Fibroblast of gingiva (primary cell): ENCODE measurements around the gene TBX21.
A peak's percentile ranks its signal among the peaks of the same experiment; 100 is the strongest.

Experiments used
- DNase-seq: peaks from one replicate; pipeline ENCODE4 v3.0.0-alpha.2; 2011; ENCODE audit warnings: low read depth

TBX21 gene

DNA sequence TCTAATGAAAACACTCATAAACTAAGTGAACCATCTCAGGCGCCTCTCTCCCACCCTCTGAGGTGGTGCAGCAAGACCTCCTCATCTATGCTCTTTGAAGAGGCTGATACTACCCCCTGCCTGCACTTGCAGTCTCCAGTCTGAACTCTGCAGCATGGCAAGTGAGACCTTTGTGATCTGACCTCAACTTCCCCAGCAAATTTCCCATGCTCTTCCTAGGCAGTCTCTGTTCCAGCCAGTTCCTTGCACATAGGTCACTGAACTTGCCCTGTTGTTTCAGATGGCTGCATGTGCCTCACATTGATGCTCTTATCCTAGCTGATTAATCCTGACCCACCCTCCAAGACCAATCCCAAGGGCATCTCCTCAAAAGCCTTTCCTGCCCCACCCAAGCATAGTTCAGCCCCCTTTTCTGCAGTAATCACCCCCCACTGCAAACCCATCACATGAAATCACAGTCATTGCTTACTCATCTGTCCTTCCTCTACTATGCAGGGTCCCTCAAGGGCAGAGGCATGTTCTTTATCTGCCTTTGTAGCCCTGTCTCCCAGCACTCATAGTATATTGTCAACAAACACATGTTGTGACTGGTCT is 42.0 kb downstream of the TBX21 start:
- DNase-seq = no peak

- DNase-seq = peak; percentile 21
Measured at GRCh38 chr17:47776330-47777197, 43.5 kb downstream of the TBX21 start.

DNA sequence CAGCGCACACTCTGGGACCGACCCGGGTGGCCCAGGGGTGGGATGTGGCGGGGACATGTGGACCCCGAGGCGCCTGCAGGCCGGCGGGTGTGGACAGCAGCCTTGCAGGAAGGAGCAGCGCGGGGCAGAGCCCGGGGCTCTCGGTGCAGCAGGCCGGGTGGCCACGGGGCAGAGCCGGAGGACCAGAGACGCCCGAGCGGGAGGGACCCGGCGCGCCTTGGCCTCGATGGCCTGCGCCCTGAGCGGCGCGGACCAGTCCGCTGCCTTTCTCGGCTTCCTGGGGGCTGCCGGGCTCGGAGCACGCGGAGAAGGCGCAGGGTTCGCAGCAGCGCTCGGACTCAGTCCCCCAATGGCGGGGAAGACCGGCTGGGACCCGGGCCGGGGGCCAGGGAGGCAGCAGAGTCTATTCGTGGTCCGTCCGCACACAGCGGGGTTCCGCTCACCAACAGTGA is 45.2 kb downstream of the TBX21 start:
- DNase-seq = no peak

DNA sequence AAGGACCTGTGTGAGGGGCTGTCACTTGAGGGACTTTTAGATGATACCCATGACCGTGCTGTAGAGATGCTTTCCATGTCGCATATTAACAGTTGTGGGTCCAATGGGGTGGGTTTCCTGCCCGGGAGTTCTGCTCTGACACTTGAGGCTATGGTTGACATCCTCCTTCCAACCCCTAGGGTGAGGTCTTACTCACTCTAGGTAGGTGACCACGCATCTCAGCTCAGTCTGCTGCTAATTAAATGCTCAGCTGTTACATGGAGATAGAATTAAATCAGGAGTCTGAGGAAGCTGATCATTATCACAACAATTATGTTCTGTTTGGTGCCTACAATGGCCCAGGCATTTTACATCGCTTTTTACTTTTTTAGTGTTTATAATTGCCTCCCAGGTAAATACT is 48.4 kb downstream of the TBX21 start:
- no peak for DNase-seq

GRCh38 chr17:47785538-47786123 is 52.6 kb downstream of the TBX21 start:
- DNase-seq = no peak

- peak; percentile 30 for DNase-seq
Measured at GRCh38 chr17:47789611-47790561, 56.9 kb downstream of the TBX21 start.

- no peak for DNase-seq
Measured at GRCh38 chr17:47791025-47791424, 58.0 kb downstream of the TBX21 start.

DNA sequence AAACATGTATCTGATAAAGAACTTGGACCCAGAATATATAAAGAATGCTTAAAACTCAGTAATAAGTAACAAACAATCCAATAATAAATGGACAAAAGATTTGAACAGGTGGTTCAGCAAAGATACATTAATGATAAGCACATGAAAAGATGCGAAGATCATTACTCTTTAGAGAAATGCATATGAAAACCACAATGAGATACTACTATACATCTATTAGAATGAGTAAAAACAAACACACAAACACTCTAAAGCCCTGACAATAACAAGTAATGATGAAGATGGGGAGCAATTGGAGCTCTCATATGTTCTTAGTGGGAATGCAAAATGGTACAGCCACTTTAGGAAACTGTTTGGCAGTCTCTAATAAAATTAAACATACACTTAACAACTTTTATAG is 59.4 kb downstream of the TBX21 start:
- DNase-seq = no peak

- DNase-seq = no peak
Measured at GRCh38 chr17:47792979-47793378, 59.9 kb downstream of the TBX21 start.
